GM13976 (cell line): ENCODE data around the gene EXOC1.

ENCODE experiments used
- DNase-seq: peaks from one replicate; pipeline ENCODE4 v3.0.0; 2012; ENCODE audit warnings: low spot score
- in situ Hi-C: fragments of 300-500 bp; cut with MboI; formaldehyde crosslinking; loops from one replicate; pipeline ENCODE4 v1.12.0; 2022; ENCODE audit warnings: low sequenced_read_pairs, mixed read lengths, inconsistent platforms; ENCODE audit not compliant: unreplicated experiment
- TF ChIP-seq, protein P1 (sequence below): IDR thresholded peaks from 2 replicates; pipeline ENCODE4 v1.5.1; 2012; ENCODE audit warnings: borderline replicate concordance, mild to moderate bottlenecking; ENCODE audit not compliant: insufficient read depth; ENCODE audit errors: extremely low read depth, missing control alignments, control extremely low read depth

The EXOC1 gene

DNA sequence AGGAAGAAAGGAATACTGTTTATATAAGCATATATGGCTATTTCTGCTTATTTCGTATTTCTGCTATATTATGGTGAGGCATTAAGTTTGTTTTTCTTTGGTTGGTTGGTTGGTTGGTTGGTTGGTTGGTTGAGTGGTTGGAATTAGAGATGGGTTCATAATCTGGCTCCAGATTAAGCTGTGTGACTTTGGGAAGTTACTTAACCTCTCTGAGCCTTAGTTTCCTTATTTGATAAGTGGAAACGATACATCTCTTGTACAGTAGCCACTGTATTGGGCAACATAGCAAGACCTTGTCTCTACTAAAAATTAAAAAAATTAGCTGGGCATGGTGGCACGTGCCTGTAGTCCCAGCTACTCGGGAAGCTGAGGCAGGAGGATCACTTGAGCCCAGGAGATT, 49.2 kb downstream of the EXOC1 start:
- no peak for DNase-seq
- in situ Hi-C loops: no loop called here
- TF ChIP-seq, protein P1, sequence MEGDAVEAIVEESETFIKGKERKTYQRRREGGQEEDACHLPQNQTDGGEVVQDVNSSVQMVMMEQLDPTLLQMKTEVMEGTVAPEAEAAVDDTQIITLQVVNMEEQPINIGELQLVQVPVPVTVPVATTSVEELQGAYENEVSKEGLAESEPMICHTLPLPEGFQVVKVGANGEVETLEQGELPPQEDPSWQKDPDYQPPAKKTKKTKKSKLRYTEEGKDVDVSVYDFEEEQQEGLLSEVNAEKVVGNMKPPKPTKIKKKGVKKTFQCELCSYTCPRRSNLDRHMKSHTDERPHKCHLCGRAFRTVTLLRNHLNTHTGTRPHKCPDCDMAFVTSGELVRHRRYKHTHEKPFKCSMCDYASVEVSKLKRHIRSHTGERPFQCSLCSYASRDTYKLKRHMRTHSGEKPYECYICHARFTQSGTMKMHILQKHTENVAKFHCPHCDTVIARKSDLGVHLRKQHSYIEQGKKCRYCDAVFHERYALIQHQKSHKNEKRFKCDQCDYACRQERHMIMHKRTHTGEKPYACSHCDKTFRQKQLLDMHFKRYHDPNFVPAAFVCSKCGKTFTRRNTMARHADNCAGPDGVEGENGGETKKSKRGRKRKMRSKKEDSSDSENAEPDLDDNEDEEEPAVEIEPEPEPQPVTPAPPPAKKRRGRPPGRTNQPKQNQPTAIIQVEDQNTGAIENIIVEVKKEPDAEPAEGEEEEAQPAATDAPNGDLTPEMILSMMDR: no peak

DNA sequence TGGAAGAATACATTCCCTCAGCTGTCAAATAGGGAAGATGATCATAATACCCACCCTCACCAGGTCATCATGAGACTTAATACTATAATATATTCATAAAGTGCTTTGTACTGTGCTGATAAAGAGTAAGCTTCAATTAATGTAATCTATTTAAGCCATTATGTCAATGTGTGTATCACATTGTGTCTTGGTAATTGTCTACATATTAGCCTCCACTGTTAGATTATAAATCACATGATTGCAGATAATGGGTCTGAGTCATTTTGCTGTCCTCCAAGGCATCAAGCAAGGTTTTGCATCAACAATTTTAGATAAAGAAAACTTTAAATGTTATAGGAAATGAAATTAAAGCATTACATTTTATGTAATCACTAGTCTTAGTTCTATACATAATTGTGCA, 50.1 kb downstream of the EXOC1 start:
- TF ChIP-seq, protein P1: no peak
- DNase-seq: no peak
- in situ Hi-C loops: no loop called here

DNA sequence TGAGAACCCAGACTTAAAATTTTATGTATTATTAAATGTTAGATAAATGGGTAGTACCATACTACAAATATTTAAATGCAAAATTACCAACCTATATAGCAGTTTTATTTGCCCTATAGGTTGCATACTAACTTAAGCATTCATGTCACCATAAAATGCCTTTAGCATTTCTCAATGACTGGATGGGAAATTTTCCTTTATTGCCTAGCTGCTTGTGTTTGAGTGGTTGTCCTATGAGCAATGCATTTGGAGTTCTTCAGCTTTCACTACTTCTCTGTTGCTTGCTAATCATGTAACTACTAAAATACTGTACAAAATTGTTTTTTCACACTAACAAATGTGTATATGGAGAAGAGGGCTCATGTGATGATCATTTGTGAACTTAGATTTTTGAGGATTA, 51.1 kb downstream of the EXOC1 start:
- no peak for DNase-seq
- in situ Hi-C loops: no loop called here
- TF ChIP-seq, protein P1: no peak

DNA sequence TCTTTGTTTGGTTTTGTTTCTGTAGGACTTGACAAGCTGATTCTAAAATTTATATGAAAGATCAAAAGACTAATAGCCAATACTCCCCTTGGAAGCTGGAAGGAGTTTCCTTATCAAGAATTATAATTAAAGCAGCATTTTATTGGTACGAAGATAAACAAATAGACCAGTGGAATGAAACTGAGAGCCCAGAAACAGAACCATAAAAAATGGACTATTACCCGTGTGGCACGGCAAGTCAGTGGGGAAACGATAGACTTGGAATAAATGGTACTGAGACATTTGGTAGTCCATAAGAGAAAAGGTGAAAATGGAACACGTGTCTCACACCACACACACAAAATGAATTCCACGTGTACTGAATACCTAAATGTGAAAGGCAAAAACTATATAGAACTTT, 52.9 kb downstream of the EXOC1 start:
- TF ChIP-seq, protein P1: no peak
- in situ Hi-C loops: no loop called here
- no peak for DNase-seq

GRCh38 chr4:55906989-55907388, 53.5 kb downstream of the EXOC1 start:
- in situ Hi-C loops: no loop called here
- no peak for DNase-seq
- TF ChIP-seq, protein P1: no peak

GRCh38 chr4:55907469-55907868, 54.0 kb downstream of the EXOC1 start:
- TF ChIP-seq, protein P1: no peak
- no peak for DNase-seq
- in situ Hi-C loops: no loop called here

- TF ChIP-seq, protein P1: no peak
- DNase-seq: no peak
- in situ Hi-C loops: no loop called here
These were observed 56.7 kb downstream of the EXOC1 start for GRCh38 chr4:55910140-55910539.
